PC-9 (cell line): ENCODE measurements around the gene DYSF. TPM values are rescaled to one million over a fixed set of nuclear protein-coding genes. Genes with fewer than 3 reads are reported as not detected.

Experiments used
- BruUV-seq: library from RNA; stranded (reverse); fragments of 400-500 nt; replicated peaks from 2 replicates; lab custom pipeline; 2021; lab: Mats Ljungman, UMichigan
- CTCF ChIA-PET: fragments of 300-600 bp; sonication (Branson Sonifier 250); formaldehyde crosslinking; loops from one replicate; lab custom pipeline; 2022; ENCODE audit warnings: antibody characterized with exemption; lab: Charles Lee
- POLR2A ChIA-PET: fragments of 300-600 bp; sonication (Branson Sonifier 250); formaldehyde crosslinking; loops from one replicate; lab custom pipeline; 2022; ENCODE audit warnings: antibody characterized with exemption; ENCODE audit not compliant: unreplicated experiment; lab: Charles Lee
- DNase-seq, 2 experiments: peaks; one replicate each; pipeline versions ENCODE4 v3.0.0 to v3.0.0-alpha.2; 2015 to 2022; ENCODE audit warnings: mixed read lengths in 1 of 2
- H2AFZ ChIP-seq: fragments of 200-600 bp; sonication (generic); 2 replicates; pipeline ENCODE4 v1.8.1; 2017; ENCODE audit warnings: antibody characterized with exemption
- H3F3A ChIP-seq: fragments of 200-600 bp; sonication (generic); 2 replicates; pipeline ENCODE4 v1.8.1; 2017; ENCODE audit warnings: antibody characterized with exemption, mild to moderate bottlenecking, low read depth; ENCODE audit not compliant: insufficient read depth
- H3K27ac ChIP-seq: fragments of 200-600 bp; sonication (generic); 2 replicates; pipeline ENCODE4 v1.6.1; 2016; ENCODE audit warnings: mixed run types
- H3K27me3 ChIP-seq: fragments of 200-600 bp; sonication (generic); 2 replicates; pipeline ENCODE4 v1.6.1; 2016; ENCODE audit warnings: low read depth, mixed run types; ENCODE audit not compliant: insufficient read depth
- H3K36me3 ChIP-seq: fragments of 200-600 bp; sonication (generic); 2 replicates; pipeline ENCODE4 v1.6.1; 2016; ENCODE audit warnings: low read depth, mixed run types
- H3K4me1 ChIP-seq: fragments of 200-600 bp; sonication (generic); replicated peaks from 2 replicates; pipeline ENCODE4 v1.6.1; 2016; ENCODE audit warnings: mixed run types; ENCODE audit not compliant: insufficient read depth
- H3K4me2 ChIP-seq: fragments of 200-600 bp; sonication (generic); 2 replicates; pipeline ENCODE4 v1.6.1; 2017; ENCODE audit warnings: mixed run types
- H3K4me3 ChIP-seq: fragments of 200-600 bp; sonication (generic); 2 replicates; pipeline ENCODE4 v1.6.1; 2016; ENCODE audit warnings: mixed run types
- H3K79me2 ChIP-seq: fragments of 200-600 bp; sonication (generic); 2 replicates; pipeline ENCODE4 v1.6.1; 2017; ENCODE audit warnings: low read depth, mixed run types
- H3K9me2 ChIP-seq: fragments of 200-600 bp; sonication (generic); 2 replicates; pipeline ENCODE4 v1.8.1; 2017; ENCODE audit warnings: mild to moderate bottlenecking; ENCODE audit not compliant: insufficient read depth
- H3K9me3 ChIP-seq: fragments of 200-600 bp; sonication (generic); 2 replicates; pipeline ENCODE4 v1.8.1; 2016; ENCODE audit warnings: low read depth; ENCODE audit not compliant: insufficient read depth
- H4K20me1 ChIP-seq: fragments of 200-600 bp; sonication (generic); 2 replicates; pipeline ENCODE4 v1.8.1; 2017; ENCODE audit not compliant: insufficient read depth
- CTCF ChIP-seq: fragments of 200-600 bp; sonication (generic); conservative IDR thresholded peaks from 2 replicates; pipeline ENCODE4 v1.6.1; 2017; ENCODE audit warnings: mixed run types, antibody characterized with exemption, mild to moderate bottlenecking, moderate library complexity
- EZH2 ChIP-seq: fragments of 200-600 bp; sonication (generic); IDR thresholded peaks from 2 replicates; pipeline ENCODE4 v1.8.0; 2017; ENCODE audit warnings: antibody characterized with exemption, low read depth
- intact Hi-C: fragments of 100-400 bp; cut with micrococcal nuclease; formaldehyde crosslinking; loops from one replicate; pipeline ENCODE4 v1.10.0; 2022; ENCODE audit not compliant: unreplicated experiment
- total RNA-seq: library from RNA; stranded (reverse); gene quantifications from 2 replicates; pipeline ENCODE4 v1.2.3, GENCODE V29; 2021

The DYSF gene
- total RNA-seq, 1 experiment from 2014 or later = 12.2 TPM

GRCh38 chr2:71481111-71481510 lies 27.8 kb downstream of the DYSF start:
- Histone ChIP-seq H3K27ac (no peak overlapping the region), H3K9me2 (no peaks in the 10 kb centered on the region), H2AFZ (no peak overlapping the region), H4K20me1 (no peaks in the 10 kb centered on the region), H3K9me3 (no peaks in the 10 kb centered on the region), H3K27me3 (no peaks in the 10 kb centered on the region), H3K4me3 (no peak overlapping the region), H3K4me2 (no peak overlapping the region), H3K79me2 (no peaks in the 10 kb centered on the region), H3F3A (peaks cover 13% of the 10 kb centered on the region), H3K4me1 (peaks cover 10% of the 10 kb centered on the region; the same call in 1 of the 2 replicates), H3K36me3 (no peaks in the 10 kb centered on the region)
- TF ChIP-seq EZH2 (no peak), CTCF (no peak)
- ChIA-PET POLR2A (no interaction called here), CTCF (no interaction called here)
- no TSS peak for BruUV-seq
- DNase-seq = peak in 1 of 2 experiments; percentile 8
- intact Hi-C loops = no loop called here

GRCh38 chr2:71482055-71482454 lies 28.7 kb downstream of the DYSF start:
- Histone ChIP-seq H3K4me1 (peaks cover 8% of the 10 kb centered on the region; the same call in 1 of the 2 replicates), H4K20me1 (no peaks in the 10 kb centered on the region), H3K9me3 (no peaks in the 10 kb centered on the region), H3K4me2 (no peak overlapping the region), H3K27me3 (no peaks in the 10 kb centered on the region), H3K9me2 (no peaks in the 10 kb centered on the region), H3K36me3 (no peaks in the 10 kb centered on the region), H2AFZ (no peak overlapping the region), H3K4me3 (no peak overlapping the region), H3K79me2 (no peaks in the 10 kb centered on the region), H3F3A (peaks cover 4% of the 10 kb centered on the region; the same call in 1 of the 2 replicates), H3K27ac (no peak overlapping the region)
- ChIA-PET CTCF (no interaction called here), POLR2A (no interaction called here)
- DNase-seq = peak in 1 of 2 experiments; percentile 25
- no TSS peak for BruUV-seq
- intact Hi-C loops = no loop called here
- TF ChIP-seq CTCF (no peak), EZH2 (no peak)

GRCh38 chr2:71483246-71483645 lies 29.9 kb downstream of the DYSF start:
- no peak overlapping the region for H3K4me2 ChIP-seq
- H3K27me3 ChIP-seq = no peaks in the 10 kb centered on the region
- H3K36me3 ChIP-seq = no peaks in the 10 kb centered on the region
- POLR2A ChIA-PET = no interaction called here
- H3F3A ChIP-seq = no peaks in the 10 kb centered on the region
- H3K4me3 ChIP-seq = no peak overlapping the region
- no peak overlapping the region for H3K27ac ChIP-seq
- H3K9me3 ChIP-seq = no peaks in the 10 kb centered on the region
- H2AFZ ChIP-seq = no peak overlapping the region
- no peaks in the 10 kb centered on the region for H3K9me2 ChIP-seq
- H3K4me1 ChIP-seq = no peaks in the 10 kb centered on the region
- peak in 1 of 2 experiments; percentile 16 for DNase-seq
- H3K79me2 ChIP-seq = no peaks in the 10 kb centered on the region
- no TSS peak for BruUV-seq
- CTCF ChIA-PET = no interaction called here
- TF ChIP-seq EZH2 (no peak), CTCF (no peak)
- H4K20me1 ChIP-seq = no peaks in the 10 kb centered on the region
- intact Hi-C loops = no loop called here
